Ureter (tissue), 1 donor: ENCODE results near the gene ABCA4. TPM values are rescaled to one million over a fixed set of nuclear protein-coding genes. Genes with fewer than 3 reads are reported as not detected.
A peak's percentile ranks its signal among the peaks of the same experiment; 100 is the strongest.

ENCODE experiments used
- DNase-seq: peaks from one replicate; pipeline ENCODE4 v3.0.0-alpha.2; 2020; ENCODE audit warnings: low spot score
- total RNA-seq: library from RNA; stranded (reverse); gene quantifications from one replicate; pipeline ENCODE4 v1.2.4, GENCODE V29; 2023
- donor health status: DM: yes; HTN: yes; CAD: no.

ABCA4 gene
- total RNA-seq, 1 donor from 2014 or later, result 1.8 TPM

DNA sequence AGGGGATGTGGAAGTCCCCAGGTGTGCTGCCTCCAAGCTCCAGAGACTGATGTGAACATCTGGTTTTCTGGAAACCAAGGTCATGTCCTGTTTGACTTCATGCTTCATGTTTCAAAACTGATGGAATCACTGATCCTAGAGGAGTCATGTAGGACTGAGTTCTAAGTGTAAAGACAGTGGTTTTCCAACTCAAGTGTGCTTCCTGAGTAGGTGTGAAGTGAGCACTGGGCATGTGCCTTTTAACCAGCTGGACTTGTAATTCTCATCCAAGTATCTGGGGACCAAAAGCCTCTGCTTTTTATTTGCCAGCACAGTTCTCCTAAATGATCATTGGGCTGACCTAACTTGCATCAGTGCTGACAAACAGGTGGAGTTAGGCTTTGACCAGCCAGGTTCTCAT, 36.9 kb downstream of the ABCA4 start:
- no peak for DNase-seq

- no peak for DNase-seq
These were observed 37.3 kb downstream of the ABCA4 start for GRCh38 chr1:94083681-94084080.

- no peak for DNase-seq
These were observed 39.2 kb downstream of the ABCA4 start for GRCh38 chr1:94081566-94082344.

- no peak for DNase-seq
These were observed 41.0 kb downstream of the ABCA4 start for GRCh38 chr1:94079989-94080388.

GRCh38 chr1:94079080-94079940, 41.6 kb downstream of the ABCA4 start:
- no peak for DNase-seq

DNA sequence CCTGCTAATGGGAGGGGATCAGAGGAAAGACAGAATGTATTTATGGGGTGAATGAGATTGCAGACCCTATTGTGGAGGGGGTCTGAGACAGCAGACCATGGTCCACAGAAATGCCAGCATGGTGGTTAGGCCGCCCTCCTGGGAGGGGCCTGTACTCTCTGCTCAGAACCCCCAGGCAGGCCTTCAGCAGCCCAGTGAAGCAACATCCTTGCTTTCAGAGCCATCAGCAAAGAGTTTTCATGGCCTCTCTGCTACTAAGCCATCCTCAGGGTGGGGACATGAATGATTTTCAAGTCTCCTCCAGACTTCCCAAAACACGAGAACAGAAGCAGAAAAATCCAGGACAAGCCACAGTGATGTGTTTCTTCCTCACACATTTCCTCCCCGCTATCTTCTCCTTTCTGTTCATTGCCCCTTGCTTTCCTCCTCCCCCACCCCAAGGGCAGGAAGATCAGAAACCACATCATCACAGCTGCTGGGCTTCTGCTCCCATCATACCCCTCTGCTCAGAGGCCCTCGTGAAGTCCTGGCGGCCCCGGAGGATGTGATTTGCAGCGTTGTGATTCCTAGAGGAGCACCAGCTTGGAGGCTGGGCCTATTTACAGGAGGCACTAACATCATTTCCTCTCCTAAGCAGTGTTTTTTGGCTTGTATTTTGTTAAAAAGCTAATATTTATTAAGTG, 48.0 kb downstream of the ABCA4 start:
- DNase-seq, result no peak

- no peak for DNase-seq
These were observed 49.0 kb downstream of the ABCA4 start for GRCh38 chr1:94071976-94072375.

GRCh38 chr1:94071391-94071790, 49.6 kb downstream of the ABCA4 start:
- DNase-seq, result no peak

- no peak for DNase-seq
These were observed 50.1 kb downstream of the ABCA4 start for GRCh38 chr1:94070865-94071264.

- no peak for DNase-seq
These were observed 51.0 kb downstream of the ABCA4 start for GRCh38 chr1:94069919-94070285.

GRCh38 chr1:94068999-94069918, 51.7 kb downstream of the ABCA4 start:
- peak; percentile 75 for DNase-seq

DNA sequence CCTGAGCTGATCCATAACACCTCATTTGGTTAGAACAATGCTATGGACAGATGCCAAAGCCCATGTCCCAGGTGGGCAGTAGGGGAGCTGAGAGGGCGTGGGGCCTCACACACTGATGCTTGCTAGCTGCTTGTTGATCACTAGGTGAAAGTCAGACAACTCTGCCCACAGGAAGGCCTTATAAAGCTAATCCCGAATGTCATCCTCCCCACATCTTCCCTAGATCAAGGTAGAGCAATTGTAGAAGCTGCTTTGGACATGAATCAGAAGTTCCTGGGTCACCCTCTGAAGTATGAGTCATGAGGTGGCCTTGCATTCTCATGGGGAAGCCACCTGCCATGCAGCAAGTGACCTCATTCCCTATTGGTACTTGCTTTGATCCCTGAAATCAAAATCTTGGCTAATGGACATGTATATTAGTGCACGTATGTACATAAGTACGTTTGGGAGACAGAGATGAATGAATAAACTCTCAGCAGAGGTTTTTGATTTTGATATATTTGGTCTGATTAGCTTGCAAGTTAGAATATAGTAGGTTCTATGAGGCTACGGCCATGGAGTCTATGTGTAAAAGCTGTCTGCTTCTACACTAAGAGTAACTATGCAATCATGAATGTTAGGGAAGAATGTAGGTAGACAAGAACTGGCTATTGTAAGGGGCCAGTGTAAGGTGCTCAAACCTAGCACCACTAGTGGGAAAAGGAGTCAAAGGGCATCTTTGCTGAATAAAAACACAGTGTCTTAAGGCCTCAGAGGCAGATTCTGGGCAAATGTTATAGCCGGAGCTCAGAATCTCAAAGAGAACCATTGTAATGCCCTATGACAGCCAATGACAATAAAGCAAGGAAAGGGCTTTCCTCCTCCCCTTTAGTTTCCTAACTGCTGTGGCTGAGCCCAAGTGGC, 52.6 kb downstream of the ABCA4 start:
- DNase-seq, result no peak

DNA sequence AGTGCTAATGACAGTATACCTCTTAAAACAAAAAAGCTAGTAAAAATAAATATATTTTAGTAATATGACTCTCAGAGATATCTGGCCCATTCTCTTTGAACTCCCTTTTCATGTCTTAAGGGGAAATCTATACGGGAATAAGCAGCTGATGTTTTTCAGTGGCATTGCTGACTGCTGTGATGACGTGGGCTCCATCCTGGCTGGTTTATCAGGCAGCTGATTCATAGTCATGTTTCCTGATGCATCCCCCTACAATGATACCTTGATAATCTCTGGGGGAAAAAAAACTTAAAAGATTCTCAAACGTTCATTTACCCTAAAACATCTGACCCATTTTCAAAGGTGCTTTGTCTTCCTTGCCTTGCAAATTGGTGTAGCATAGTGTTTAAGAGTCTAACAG, 53.8 kb downstream of the ABCA4 start:
- no peak for DNase-seq

- DNase-seq, result no peak
These were observed 57.6 kb downstream of the ABCA4 start for GRCh38 chr1:94063379-94063778.

GRCh38 chr1:94061513-94062443, 59.2 kb downstream of the ABCA4 start:
- DNase-seq, result peak; percentile 75

DNA sequence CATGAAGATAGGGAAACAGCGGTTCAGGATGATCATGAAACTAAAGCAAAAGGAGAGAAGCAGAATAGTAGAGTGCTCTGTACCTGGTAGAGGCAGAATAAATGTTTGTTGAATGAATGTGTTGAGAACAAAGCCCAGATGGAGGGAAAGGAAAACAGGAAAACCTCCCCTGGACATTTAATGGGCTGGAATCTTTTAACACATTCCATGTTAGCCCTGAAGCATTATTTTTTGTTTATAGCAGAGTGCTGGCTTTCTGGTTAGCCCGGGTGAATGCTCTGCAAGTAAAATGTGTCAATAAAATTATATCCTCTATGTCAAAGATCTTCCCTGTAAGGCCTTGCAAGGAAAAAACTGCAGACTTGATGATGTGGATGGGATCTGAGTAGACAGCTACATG, 60.2 kb downstream of the ABCA4 start:
- no peak for DNase-seq

DNA sequence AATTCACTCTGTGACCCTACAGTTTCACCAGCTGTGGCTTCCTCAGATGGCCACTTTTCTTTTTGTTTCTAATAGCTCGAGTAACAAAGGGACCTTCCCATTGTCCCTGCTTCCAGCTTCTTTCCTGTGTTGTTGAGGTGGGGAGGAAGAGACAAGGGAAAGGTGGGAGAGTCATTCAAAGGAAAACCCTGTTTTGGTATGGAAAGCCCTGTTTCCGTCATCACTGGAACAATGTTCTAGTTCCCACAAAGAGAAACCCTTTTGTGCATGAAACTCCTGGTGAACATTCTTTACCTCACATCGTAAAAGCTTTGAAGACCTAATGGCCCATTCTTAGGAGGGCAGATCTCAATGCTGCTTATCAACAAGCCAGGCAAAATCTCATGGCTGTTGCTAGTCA, 62.2 kb downstream of the ABCA4 start:
- no peak for DNase-seq

DNA sequence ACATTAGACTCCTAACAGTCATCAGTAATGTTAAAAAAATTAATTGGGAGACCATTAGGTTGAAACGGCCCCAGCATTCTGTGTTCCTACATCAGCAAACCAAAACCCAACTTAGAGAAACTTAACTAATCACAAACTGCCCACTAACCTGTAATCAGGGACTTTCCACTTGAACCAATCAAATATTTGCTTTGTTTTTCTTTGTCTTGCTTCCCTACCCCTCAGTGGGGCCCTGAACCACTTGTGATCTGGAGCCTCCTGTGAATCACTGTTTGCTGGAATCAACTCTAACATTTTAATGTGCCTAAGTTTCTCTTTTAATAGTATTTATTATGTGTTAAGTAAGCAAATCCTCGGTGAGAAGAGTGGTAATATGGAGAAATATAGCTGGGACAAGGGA, 64.0 kb downstream of the ABCA4 start:
- DNase-seq, result no peak

GRCh38 chr1:94056171-94056570, 64.8 kb downstream of the ABCA4 start:
- DNase-seq, result no peak
